T1000 (cell line): ENCODE measurements around the gene CCDC136.

Experiments used
- DNase-seq: peaks from one replicate; lab custom pipeline; 2025; ENCODE audit warnings: mixed read lengths; lab: John Stamatoyannopoulos, UW

Gene CCDC136

GRCh38 chr7:128805225-128805624 is 13.5 kb downstream of the CCDC136 start:
- no peak for DNase-seq

- DNase-seq: no peak
These were observed 15.4 kb downstream of the CCDC136 start for GRCh38 chr7:128807191-128807590.

DNA sequence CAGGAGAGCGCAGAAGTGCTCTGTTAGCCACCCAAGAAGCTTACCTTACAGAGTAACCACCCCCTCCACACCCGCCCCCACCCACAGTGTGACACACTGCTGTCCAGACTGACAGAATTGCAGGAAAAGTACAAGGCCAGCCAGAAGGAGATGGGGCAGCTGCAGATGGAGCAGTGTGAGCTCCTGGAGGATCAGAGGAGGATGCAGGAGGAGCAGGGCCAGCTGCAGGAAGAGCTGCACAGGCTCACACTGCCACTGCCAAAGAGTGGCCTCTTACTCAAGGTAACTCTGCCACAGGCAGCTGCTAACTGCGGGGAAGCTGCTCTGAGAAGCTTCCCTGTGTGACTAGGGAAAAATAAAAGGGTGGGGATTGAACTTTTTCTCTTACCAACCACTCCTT is 17.6 kb downstream of the CCDC136 start:
- DNase-seq: no peak

DNA sequence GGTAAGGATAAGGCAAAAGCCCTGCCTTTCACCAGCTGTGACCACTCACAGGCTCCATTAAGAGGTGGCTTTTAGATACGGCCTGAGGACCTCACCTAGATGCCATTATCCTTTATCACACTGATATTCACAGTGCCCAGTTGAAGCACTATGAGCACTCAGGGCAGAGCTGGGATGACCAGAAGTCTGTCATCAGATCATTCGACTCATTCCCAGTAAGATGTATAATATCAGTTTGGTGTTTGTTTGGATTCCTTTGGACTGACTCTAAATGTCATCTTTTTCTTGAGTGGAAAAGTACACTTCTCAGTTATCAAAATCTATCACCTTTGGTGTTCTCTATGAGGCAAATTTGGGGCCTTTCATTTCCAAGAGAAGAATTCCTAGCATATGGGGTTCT is 18.7 kb downstream of the CCDC136 start:
- no peak for DNase-seq

GRCh38 chr7:128810997-128811396 is 19.2 kb downstream of the CCDC136 start:
- DNase-seq: no peak

- no peak for DNase-seq
These were observed 20.1 kb downstream of the CCDC136 start for GRCh38 chr7:128811631-128812430.

DNA sequence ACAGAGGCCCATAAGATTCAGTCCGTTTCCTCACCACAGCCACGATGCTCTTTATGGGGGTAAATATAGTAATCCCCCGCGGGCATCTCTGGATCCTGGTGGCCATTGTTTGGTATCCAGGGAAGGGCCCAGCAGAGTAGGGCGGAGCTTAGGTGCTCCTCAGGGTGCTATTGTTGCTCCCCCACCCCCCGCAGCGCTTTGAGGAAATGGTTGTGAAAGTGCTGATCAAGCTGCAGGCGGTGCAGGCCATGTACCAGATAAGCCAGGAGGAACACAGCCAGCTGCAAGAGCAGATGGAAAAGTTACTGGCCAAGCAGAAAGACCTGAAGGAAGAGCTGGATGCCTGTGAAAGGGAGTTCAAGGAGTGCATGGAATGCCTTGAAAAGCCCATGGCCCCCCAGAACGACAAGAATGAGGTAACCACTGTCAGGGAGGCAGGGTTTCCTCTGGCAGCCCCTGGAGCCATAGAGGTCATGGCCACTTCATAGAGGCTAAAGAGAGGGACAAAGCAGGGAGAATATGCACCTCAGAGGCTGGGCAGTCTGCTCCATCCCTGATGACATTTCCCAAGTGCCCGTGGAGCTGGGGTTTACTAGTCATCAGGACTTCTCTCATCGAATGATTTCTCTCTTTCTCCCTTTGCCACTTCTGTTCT is 20.9 kb downstream of the CCDC136 start:
- no peak for DNase-seq

DNA sequence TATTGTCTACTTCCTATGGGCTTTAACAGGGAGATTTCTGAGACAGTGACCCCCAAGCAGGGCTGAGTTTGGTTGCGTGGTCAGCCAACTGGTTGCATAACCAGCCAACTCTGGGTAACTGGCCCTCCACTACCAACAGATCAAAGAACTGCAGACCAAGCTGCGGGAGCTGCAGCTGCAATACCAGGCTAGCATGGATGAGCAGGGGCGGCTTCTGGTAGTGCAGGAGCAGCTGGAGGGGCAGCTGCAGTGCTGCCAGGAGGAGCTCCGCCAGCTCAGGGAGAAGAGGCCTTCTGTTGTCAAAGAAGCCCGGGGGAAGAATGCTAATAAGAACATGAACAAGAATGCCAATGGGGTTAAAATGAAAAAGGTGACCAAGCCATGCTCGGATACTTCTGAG is 22.7 kb downstream of the CCDC136 start:
- DNase-seq: no peak

DNA sequence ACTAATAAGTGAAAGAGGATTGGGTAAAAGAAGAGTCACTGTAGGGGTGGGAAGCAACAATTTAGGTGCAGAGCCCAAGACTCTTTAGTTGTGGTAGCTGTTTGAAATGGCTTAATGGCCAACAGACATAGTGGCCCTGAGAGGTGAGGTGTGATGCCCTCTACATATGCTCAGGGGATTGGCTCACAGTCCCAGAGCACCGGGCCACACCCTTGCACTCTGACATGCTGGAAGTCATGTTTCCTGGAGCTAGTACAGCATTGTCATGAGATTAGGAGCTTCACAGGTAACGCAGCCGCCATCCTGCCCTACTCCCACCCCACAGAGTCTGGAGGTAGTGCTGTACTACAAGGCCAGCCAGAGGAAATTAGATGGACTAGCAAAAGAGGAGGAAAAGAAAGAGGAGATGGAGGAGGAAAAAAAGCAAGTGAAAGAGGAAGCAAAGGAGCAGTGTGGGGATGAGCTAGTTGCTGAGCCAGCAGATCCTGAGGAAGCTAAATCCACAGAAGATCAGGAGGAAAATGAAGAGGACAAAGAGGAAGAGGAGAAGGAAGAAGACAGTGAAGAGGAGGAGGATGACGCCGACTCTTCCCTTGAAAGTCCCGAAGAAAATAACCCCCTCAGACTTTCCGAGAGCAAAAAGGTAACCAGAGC is 23.6 kb downstream of the CCDC136 start:
- DNase-seq: no peak

DNA sequence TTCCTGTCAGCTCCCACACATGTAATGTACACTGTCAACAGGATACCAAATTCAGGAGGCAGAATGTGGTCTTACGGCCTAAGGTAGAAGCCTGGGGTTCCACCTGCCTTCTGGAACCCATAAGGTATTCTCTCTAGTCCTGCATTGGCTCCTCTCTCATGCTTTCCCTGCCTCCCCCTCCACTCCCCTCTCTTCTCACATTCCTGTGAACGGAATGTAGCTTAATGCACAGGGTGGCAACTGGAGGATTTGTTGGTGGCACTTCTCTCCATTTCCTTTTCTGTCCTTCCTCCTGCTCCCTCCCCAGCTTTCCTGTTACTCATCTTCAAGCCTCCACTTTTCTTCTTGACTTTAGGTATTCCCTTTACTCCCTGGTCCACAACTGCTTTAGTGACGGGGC is 26.9 kb downstream of the CCDC136 start:
- no peak for DNase-seq

GRCh38 chr7:128821724-128822123 is 30.0 kb downstream of the CCDC136 start:
- DNase-seq: no peak

GRCh38 chr7:128826512-128826911 is 34.7 kb downstream of the CCDC136 start:
- DNase-seq: no peak

DNA sequence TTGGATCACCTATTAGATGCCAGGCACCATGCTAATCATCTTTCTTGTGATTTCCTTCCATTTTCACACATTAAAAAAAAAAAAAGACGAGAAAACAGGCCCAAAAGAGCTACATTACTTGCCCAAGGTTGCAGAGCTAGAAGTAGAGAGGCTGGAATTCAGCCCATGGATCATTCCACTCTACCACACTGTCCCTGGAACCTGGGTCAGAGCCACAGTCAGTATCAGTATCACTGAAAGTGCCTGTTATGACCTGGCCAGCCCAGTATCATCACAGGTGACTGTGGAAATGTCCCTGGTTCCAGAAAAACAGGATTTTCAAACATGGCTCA is 35.1 kb downstream of the CCDC136 start:
- no peak for DNase-seq

- DNase-seq: peak; percentile 74
These were observed 35.6 kb downstream of the CCDC136 start for GRCh38 chr7:128827248-128827958.

DNA sequence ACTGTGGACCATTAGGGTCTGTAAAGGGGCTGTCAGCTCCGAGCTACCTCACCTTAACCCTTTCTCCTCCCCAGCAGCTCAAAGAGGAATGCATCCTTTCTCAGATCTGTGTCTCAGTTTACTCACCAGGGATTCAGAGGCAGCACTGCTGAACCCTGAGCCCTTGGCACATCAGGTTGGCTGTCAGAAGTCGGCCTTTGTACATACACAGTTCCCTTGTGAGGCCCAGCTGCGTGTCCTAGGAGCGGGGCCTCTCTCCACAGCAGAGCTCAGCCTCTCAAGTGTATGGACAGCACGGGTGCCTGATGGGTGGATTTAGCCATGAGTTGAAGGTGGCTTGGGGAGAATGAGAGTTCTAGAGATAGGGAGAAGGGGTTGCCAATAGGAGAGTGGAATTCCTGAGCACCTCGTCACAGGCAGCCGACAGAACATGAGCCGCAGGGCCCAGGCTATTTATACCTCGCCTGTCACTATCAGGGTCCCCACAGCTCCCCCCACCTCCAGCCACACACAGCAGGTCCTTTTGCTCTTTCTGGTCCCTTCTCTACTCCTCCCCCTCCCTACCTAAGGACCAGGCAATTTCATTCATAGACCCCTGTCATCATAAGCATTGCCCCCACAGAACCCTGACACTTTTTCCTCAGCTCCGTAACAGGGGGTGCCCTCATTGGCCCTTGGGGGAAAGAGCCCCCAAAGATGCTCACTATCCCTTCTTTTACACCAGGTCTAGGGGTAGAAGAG is 36.4 kb downstream of the CCDC136 start:
- no peak for DNase-seq

DNA sequence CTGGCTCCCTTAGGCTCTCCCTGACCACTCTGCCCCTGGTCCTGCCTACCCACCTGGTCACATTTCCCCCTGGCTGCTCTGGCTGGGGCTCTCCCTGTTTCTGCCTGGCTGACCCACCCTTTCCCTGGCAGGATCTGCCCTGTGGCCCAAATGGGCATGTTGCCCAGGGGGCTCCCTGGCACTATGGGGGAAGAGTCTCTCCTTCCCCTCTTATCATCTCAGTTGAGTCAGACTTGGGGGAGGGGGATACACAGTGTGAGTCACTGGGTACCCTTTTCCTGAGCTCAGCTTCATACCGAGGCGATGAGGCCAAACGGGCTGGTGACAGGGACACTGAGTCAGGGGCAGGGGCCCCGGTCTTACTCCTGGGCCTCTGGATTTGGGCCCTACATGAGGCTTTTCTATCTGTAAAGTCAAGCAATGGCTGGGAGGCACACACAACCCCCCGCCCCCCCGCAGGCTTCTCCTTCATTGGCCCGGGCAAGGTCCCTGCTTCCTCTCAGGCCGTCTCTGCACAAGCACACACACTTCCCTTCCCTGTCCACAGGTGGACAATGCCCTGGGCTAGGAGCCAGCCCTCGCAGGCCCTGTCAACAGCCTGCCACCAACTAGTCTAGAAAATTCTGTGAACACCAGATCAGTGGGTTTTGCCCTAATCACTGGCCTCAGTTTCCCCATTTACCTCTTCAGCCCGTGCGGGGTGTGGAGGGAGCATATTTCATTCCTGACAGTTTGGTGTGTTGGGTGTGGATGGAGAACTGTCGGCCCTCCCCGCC is 37.8 kb downstream of the CCDC136 start:
- peak; percentile 42 for DNase-seq

DNA sequence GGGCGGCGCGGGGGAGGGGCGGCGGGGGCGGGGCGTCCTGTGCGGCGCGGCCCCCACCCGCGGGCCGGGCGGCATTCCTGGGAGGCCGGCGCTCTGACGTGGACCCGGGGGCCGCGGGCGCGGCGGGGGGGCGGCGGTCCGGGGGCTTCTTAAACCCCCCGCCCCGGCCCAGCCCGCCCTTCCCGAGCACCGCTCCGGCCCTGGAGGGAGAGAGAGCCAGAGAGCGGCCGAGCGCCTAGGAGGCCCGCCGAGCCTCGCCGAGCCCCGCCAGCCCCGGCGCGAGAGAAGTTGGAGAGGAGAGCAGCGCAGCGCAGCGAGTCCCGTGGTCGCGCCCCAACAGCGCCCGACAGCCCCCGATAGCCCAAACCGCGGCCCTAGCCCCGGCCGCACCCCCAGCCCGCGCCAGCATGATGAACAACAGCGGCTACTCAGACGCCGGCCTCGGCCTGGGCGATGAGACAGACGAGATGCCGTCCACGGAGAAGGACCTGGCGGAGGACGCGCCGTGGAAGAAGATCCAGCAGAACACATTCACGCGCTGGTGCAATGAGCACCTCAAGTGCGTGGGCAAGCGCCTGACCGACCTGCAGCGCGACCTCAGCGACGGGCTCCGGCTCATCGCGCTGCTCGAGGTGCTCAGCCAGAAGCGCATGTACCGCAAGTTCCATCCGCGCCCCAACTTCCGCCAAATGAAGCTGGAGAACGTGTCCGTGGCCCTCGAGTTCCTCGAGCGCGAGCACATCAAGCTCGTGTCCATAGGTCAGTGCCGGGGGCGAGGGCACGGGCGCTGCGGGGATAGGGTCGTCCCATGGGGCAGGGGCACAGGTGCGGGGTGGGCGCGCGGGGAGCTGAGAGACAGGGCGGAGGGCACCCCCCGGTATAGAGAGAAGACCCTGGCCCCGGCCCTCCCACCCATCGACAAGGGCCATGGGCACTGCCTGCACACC is 38.7 kb downstream of the CCDC136 start, which contains the start of gene FLNC:
TSS of gene FLNC (plus strand) at position 176 of the 947 bp plus-strand sequence. CDS start at position 408, 232 bp downstream.
- DNase-seq: peak; percentile 24

GRCh38 chr7:128831178-128831993 is 39.6 kb downstream of the CCDC136 start:
- DNase-seq: no peak
